ENCODE data around the gene DBN1.

DBN1 gene

DNA sequence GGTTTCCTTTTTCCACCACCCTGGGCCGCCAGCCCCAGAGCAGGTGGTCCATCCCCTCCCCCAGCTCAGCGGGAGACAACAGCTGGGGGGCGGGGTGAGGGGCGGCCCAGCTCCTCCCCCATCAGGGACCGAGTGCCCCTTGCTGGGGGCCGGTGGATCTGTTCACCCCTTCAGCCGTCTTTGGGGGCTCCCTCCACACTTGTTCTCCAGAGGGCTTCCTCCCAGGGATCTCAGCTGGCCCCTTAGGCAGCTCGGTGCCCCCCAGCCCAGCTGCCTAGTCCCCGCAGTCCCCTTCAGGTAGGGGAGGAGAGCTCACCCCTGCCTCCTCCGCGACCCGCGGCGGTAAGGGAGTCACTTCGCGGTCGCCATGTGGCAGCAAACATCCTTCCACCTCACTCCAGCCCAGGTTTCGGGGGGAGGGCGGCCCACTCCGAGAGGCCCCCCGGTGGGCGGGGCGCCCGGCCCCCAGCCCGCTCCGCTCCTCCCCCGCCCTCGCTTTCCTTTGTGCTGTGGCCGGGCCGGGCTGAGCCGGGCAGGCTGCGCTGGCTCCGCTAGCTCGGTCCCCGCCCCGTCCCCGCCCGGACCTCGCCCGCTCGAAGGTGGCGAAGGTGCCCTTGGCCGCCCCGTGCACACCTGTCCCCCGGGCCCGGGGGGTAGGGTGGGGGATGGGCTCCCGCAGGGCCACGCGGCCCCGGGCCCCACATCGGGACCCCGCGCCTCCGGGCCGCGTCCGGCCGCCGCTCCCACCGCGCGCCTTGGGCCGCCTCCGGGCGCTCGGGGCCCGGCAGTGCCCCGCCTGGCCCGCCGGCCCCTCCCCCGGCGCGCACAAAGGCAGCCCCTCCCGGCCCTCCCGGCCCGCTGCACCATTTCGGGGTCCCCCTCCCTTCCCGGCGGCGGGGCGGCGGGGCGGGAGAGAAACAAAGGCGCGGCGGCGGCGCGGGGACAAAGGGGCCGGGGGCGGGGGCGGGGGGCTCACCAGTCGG, 683 bp downstream of the DBN1 start:
- DNase-seq (ENCODE audit: low read depth): peak; percentile 28

DNA sequence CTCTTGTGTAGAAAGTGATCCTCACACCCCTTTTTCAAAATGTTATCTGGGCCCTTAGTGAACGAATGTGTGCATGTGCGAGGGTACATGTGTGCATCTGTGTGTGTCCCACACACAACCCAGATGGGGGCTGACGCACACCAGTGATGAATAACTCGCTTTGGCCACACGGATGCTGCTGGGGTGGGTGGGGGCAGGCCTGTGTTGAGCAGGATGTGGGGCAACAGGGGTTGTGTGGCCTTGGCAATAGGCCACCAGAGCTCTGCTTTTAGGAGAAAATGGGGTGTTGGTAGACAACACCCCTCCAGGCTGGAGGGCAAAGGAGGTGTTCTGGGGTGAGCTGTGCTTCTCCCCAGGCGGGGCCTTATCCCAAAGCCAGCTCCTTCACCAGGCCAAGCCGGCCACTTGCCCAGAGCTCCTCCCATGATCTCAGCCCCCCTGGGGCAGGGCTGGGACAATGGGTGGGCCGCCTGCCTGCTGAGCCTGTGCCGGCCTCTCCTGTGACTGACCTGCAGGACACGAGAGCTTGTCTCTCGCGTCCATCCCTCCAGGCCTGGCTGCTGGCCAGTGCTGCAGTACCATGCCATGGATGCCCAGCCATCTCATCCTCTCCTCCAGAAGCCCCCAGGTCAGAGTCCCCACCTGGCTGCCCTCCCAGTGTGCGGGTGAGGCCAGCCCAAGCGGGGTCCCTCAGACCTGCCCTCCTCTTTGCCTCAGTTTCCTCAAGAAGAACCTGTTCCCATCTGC, 1.7 kb downstream of the DBN1 start:
- no peak for DNase-seq (ENCODE audit: low read depth)

DNA sequence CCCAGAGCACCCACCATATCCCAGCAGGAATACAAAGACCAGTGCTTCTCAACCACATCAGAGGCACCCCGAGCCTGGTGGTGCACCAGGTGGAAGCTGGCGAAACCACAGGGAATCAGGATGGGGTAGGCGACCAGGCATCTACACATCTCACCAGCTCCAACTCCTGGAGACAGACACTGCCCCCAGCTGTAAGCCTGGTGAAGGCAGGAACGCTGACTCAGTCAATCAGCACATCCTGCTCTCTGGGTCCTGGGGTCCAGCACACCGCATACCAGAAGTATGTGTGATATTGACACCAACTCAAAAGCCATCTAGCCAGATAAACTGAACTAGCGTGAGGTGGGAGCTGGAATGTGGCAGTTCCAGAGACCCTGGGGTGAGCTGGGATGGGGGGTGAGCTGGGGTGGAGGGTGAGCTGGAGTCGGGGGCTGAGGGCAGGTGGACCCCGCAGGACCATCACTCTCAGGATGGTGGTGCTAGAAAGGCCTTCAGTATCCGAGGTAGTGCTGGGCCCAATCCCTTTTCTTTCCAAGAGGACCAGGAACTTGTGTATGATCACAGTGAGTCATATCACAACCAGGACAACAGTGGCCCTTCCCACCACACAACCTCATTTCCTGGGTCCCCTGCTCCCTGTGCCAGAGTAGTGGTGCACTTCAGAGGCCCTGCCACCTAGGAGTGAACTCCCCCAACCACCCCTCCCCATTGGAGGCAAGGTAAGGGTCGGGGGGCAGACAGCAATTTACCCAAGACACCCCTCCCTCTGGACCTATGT, 2.5 kb downstream of the DBN1 start:
- DNase-seq (ENCODE audit: low read depth): no peak

DNA sequence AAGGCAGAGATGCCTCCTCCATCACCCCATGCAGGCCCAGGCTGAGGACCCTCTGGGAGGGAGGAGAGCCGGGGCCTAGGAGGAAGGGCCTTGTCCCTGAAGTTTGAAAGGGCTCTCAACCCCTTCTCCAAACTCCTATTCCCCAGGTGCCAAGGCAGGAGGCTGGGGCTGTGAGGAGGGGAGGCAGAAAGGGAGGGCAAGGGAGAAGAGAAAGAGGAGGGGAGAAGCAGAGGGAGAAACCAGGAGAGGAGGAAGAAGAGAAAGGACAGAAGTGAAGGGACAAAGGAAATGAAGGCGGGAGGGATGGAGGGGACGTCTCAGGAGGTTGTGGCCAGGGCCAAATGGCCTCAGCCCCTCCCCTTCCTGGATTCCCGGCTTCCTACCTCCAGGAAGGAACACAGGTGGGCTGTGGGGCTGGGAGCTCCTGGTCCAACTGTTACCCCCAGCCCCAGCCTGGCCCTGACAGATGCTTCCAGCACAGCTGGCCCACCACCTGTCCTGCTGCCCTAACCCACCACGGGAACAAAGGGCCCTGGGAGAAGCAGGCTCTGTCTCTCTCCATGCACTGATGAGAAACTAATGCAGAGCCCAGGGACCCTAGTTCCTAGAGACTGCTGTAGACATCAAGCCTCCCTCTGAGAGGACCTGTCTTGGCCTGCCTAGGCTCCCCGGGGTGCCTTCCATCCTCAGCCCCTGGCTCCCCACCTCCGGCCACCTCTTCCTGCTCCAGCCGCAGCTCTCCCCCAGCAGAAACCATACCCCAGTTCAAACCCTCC, 3.5 kb downstream of the DBN1 start:
- DNase-seq (ENCODE audit: low read depth): no peak

DNA sequence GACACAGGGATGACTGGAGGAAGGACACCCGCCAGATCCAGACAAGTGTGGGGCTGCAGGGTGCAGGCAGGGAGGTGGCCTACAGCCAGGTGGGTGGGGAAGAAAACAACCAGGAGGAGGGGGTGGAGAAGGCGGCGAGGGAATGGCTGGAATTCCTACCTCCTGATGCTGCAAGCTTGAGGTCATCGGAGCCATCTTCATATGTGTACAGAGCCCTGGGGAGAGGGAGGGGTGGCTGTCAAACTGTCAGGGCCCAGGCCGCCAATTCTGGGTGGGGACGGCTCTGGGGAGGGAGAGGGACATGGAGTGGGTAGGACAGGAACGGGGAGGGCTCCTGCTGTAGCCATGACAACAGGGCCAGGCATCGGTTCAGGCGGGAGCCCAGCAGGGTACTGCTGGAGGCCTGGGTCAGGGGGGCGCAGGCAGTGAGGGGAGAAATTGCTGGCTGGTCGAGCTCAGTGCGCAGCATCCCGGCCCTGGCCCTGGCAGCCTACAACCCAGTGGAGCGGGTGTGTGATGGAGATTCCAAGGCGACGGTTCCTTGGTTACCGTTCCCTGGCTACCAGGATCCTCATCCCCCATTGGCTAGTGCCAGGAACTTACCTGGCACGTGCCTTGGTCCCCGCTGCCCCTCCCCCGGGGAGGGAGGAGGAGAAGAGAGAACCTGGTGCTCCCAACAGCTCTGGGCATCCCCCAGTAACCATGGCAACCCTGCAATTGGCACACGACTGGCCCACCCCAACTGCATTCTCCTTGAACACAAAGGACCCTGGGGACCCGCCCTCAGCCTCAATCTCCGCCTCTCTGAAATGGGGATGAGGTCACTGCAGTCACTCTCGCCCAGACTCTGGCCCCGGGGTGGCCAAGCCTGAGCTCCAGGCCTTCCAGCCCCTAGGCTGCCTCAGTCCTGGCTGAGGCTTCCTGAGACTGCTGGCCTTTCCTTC, 4.5 kb downstream of the DBN1 start:
- DNase-seq (ENCODE audit: low read depth): no peak

DNA sequence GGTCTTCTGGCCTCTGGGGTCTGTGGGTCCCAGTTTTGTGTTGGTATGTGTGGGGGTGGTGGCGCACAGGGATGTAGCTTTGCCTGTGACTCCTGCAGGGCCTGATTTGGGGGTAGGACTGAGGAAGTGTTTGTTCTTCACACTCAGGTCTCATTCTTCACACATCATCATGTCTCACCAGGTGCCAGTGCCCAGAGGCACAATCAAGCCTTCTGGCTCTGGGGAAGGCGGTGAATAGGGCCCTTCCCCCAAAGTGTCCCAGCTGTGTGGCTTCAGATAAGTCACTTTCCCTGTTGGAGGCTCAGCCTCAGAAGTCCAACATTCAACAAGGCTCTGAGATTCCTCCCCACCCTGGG, 5.1 kb downstream of the DBN1 start:
- DNase-seq (ENCODE audit: low read depth): no peak

DNA sequence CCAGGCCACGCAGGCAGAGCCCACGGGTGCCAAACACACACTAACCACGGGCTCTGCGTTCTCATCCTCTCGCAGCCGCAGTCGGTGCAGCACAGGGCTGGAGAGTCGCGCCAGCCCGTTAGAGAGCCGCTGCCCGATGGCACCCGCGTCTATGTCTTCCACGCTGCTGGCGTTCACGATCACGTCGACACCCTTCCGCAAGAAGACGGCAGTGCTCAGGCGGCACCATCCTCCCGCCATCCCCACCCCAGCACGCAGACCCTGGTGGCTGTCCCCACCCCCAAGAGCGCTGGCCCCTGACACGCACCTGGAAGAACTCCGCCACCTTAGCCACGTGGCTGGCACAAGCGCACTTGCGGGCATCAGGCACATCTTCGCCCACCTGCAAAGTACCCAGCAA, 6.0 kb downstream of the DBN1 start:
- no peak for DNase-seq (ENCODE audit: low read depth)

DNA sequence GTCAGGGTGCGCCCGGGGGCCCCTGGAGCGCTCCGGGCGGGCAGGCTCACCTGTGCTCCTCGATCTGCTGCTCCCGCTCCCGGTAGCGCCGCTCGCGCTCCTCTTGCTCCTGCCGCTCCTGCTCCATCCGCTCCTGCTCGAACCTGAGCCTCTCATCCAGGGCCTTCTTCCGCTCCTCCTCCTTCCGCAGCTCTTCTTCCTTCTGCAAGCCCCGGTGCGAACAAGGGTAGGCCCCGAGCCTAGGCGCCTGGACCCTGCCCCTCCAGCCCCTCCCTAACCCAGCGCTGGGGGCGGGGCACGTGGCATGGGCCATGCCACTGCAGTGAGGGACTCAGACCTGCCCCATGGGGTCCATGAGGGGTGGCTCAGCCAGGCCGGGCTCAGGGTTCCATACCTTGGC, 6.6 kb downstream of the DBN1 start:
- DNase-seq (ENCODE audit: low read depth): no peak

DNA sequence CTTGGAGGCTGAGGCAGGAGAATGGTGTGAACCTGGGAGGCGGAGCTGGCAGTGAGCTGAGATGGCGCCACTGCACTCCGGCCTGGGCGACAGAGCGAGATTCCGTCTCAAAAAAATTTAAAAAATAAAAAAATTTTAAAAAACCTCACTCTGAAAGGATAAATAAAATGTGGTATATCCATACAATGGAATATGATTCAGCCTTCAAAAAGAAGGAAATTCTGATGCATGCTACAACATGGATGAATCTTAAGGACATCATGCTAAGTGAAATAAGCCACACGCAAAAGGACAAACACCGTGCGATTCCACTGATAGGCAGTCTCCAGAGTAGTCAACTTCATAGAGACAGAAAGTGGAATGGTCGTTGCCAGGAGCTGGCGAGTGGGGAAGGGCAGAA, 8.4 kb downstream of the DBN1 start:
- DNase-seq (ENCODE audit: low read depth): no peak

DNA sequence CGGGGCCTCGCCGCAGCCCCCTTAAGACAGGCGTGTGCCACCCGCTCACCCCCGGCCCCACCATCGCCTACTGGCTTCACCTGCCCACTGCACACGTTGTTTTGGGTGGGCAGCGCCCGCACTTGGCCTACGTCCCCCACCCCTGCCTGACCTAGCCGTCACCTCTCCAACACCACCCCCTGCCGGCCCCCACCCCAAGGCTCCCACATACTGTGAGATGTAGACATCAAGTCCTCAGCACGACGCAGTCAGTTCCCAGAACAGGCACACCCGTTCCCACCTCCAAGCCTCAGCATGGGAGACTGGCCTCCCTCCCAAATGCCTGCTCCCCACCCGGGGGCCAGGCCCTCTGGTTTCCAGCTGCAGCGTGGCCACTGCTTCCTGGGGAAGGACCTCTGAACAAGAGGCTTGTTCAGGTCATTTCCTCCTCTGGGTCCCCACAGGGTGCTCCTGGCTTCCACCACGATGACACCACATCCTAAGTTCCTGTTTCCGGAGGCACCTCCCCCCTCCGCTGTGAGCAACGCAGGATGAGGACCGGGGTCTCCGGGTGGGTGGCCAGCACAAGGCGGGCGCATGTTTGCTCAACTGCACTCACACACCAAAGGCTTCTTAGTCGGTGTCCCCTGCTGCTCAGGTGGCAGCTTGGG, 11.3 kb downstream of the DBN1 start:
- DNase-seq (ENCODE audit: low read depth): no peak

DNA sequence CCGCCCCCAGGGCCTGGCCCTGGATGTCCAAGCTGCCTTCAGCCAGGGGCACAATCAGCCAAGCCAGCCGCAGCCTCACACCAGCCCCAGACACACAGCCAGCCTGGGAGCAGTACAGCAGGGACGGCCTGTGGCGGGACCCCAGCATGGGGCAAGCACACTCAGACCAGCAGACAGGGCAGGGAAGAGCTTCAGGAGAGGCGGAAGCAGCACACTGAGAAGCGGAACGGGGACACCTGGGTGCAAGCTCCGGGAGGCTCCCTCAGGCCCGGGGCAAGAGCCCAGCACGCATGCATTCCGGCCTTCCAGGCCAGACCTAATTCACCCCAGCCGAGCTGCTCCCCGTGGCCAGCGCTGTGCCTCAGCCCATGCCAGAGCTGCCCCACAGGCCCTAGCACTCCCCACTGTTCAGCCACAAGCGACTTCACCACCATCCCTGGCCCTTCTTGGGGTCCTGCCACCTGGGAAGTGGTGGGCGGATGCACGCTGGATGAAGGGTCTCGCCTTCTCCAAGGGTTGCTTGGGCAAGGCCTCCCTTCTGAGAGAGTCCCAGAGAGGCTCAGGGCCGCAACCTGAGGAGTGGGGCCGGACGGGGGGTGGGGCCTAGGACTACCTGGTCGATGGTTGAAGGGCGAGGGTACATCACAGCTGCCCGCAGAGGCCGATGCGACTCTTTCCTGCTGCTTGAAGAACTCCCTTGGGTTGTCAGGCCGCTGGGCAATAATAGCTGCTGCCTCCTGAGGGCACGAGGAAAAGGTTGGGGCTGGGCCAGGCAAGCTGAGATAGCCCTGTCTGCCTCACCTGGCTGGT, 13.4 kb downstream of the DBN1 start:
- no peak for DNase-seq (ENCODE audit: low read depth)

DNA sequence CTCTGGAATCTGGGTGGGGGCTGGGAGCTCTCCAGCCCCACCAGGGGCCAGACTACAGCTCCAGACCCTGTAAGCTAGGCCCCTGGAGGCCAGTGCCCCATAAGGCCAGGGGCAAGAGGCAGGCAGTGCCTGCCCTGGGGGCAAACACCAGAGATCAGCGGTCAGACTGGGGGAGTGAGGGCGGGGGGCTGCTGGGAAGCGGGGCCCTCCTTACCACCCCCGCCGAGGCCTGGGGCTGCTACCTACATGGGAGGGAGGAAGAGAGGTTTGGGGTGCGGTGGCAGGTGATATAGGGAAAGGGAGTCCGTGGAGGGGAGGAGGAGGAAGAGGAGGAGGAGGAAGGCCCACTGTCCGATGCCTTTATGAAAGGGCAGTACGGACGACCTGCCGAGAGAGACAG, 14.1 kb downstream of the DBN1 start:
- DNase-seq (ENCODE audit: low read depth): no peak

DNA sequence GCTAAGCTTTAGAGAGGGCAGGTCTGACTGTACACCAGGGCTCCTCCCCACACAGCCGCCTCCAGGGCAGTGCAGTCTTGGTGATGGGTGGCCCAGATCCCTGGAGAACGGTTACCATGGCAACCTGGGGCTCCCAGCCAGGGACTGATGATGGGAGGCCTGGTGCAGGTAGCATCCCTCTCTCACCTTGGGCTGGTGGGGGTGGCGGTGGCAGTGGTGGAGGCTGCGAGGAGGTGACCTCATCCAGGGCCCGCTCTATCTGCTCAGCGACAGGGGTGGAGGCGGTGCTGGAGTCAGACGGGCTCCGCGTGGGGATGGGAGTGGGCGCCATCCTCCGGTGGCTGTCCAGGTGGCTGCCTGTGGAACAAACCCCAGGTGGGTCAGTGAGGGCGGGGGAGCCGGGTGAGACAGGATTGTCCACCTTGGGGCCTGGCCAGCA, 14.5 kb downstream of the DBN1 start:
- no peak for DNase-seq (ENCODE audit: low read depth)

DNA sequence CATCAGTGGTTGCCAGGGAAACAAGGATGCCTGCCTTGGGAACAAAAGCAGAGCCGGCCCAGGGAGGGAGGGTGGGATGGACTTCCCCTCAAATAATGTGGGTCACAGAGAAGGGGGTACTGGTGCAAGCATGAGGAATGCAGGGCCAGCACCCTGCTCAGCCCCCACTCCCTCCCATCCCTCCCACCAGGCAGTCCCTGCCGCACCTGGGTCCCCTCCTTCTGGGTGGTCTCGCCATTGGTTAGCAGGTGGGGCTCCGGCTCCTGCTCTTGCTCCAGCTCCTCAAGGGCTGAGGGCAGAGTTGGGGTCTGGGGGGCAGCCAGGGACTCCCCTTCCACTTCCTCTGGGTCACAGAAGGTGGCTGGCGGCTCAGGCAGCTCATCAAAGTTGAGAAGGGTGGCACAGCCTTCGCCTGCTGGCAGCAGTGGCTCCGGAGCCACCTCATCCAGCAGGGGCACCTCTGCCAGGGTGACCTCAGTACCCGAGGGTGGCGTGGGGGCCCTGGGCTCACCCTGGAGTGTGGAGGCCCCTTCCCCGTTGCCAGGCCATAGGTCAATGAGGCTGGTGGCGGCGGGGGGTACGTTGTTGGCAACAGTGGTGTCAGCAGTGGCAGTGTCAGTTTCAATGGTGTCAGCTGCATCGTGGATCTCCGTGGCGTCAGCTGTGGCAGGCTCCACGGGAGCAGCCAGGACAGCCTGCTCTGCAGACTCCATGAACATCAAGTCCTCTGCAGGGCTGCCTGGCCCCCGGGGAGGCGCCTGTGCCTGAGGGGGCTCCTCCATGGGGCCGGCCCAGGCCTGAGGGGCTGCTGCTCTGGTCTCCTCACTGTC, 15.4 kb downstream of the DBN1 start:
- DNase-seq (ENCODE audit: low read depth): no peak

DNA sequence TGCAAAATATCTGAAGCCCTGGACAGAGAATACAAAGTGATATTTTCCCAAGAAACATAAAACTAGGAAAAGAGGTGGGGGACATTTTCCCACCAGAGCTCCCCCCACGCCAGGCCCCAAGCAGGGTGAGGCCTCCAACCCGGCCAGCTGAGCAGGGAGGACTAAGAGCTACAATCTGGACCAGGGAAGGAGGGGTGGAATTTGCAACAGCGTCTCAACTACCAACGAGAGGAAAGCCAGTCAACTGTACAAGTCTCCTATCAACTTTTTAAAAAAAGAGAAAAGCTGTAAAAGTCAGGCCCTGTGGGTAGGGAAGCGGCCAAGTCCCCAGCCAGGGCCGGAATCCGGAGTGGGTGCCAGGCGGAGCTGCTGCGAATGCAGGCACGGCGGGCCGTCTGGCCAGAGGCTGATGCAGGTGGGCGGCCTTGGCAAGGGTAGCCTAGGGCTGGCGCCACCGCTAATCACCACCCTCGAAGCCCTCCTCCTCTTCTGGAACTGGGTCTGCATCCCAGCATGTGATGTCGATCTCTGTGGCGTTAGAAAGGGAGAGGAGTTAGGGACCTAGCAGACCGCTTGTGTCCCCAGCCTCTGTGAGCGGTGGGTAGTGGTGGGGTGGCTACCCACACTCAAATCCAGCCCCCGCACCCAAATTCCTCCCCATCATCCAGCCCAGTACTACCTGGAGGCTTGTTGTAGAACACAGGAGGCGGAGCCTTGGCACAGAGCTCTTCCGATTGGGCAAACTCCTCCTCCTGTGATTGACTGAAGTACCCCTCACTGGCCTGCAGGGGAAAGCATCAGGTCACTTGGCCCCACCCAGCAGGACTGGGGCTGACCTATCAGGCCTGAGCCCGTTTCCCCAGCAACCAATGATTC, 16.2 kb downstream of the DBN1 start:
- peak; percentile 43 for DNase-seq (ENCODE audit: low read depth)

DNA sequence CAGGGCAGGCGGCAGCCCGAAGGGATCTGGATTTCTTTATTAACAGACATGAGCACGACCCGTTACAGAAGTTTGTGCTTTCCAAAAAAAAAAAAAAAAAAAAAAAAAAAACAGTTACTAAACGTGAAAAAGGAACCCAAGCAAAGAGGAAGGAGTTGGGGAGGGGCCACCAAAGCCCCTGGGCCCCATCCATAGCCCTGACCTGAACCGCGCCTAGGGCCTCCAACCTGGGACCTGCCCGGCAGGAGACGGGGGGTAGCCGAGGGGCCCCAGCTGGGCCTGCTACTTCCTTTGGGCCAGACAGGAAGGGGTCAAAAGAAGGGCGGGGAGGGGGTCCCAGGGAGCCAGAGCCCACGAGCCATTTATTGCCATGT, 16.9 kb downstream of the DBN1 start:
- DNase-seq (ENCODE audit: low read depth): no peak
